Loucy (cell line): ENCODE results near the gene FLACC1.

Experiments used
- H2AFZ ChIP-seq: fragments of 200-600 bp; sonication (generic); 2 replicates; pipeline ENCODE4 v1.6.0; 2016; ENCODE audit warnings: antibody characterized with exemption, mild to moderate bottlenecking, low read length, moderate library complexity
- H3F3A ChIP-seq: fragments of 200-600 bp; 2 replicates; pipeline ENCODE4 v1.6.0; 2016; ENCODE audit warnings: antibody characterized with exemption, low read depth, mild to moderate bottlenecking
- H3K27me3 ChIP-seq: fragments of 200-600 bp; sonication (generic); 2 replicates; pipeline ENCODE4 v1.6.1; 2014; ENCODE audit warnings: low read length, mild to moderate bottlenecking; ENCODE audit not compliant: insufficient read depth, poor library complexity, severe bottlenecking
- H3K36me3 ChIP-seq: fragments of 200-600 bp; sonication (generic); 2 replicates; pipeline ENCODE4 v1.6.1; 2016; ENCODE audit warnings: low read length; ENCODE audit not compliant: insufficient read depth
- H3K4me1 ChIP-seq: fragments of 200-600 bp; sonication (generic); 2 replicates; pipeline ENCODE4 v1.5.1; 2014; ENCODE audit warnings: low read length, mild to moderate bottlenecking; ENCODE audit not compliant: insufficient read depth, poor library complexity, severe bottlenecking
- H3K4me2 ChIP-seq: fragments of 200-600 bp; sonication (generic); 2 replicates; pipeline ENCODE4 v1.6.0; 2014; ENCODE audit warnings: antibody characterized with exemption, low read length, low read depth, mild to moderate bottlenecking; ENCODE audit not compliant: poor library complexity, severe bottlenecking
- H3K4me3 ChIP-seq: fragments of 200-600 bp; sonication (generic); 2 replicates; pipeline ENCODE4 v1.5.1; 2014; ENCODE audit warnings: low read length, mild to moderate bottlenecking, mixed read lengths; ENCODE audit not compliant: poor library complexity, severe bottlenecking
- H3K79me2 ChIP-seq: fragments of 200-600 bp; sonication (generic); 2 replicates; pipeline ENCODE4 v1.6.1; 2014; ENCODE audit warnings: low read length; ENCODE audit not compliant: insufficient read depth
- H3K9ac ChIP-seq: fragments of 200-600 bp; sonication (generic); 2 replicates; pipeline ENCODE4 v1.6.0; 2014; ENCODE audit warnings: mild to moderate bottlenecking, low read depth, low read length, moderate library complexity; ENCODE audit not compliant: poor library complexity, severe bottlenecking
- H3K9me2 ChIP-seq: fragments of 200-600 bp; sonication (generic); replicated peaks from 2 replicates; pipeline ENCODE4 v1.6.1; 2016; ENCODE audit warnings: low read depth, low read length, mixed read lengths
- H3K9me3 ChIP-seq: fragments of 200-600 bp; sonication (generic); 2 replicates; pipeline ENCODE4 v1.6.1; 2014; ENCODE audit warnings: mild to moderate bottlenecking, antibody characterized with exemption, low read length, low read depth; ENCODE audit not compliant: insufficient read depth
- H4K20me1 ChIP-seq: fragments of 200-600 bp; sonication (generic); 2 replicates; pipeline ENCODE4 v1.6.0; 2014; ENCODE audit warnings: antibody characterized with exemption, low read length, mild to moderate bottlenecking; ENCODE audit not compliant: insufficient read depth, poor library complexity, severe bottlenecking
- CTCF ChIP-seq: fragments of 200-600 bp; sonication (generic); conservative IDR thresholded peaks from 2 replicates; pipeline ENCODE4 v1.5.1; 2014; ENCODE audit warnings: mild to moderate bottlenecking, antibody characterized with exemption, low read length
- EZH2phosphoT487 ChIP-seq: fragments of 200-600 bp; IDR thresholded peaks from 2 replicates; pipeline ENCODE4 v1.6.1; 2018; ENCODE audit warnings: antibody characterized with exemption, mild to moderate bottlenecking, moderate library complexity, borderline replicate concordance

Gene FLACC1

GRCh38 chr2:201403880-201404279 lies 46.7 kb upstream of the FLACC1 start:
- Histone ChIP-seq H3K9ac (no peak overlapping the region), H3K36me3 (no peaks in the 10 kb centered on the region; the same call in 1 of the 2 replicates), H3K27me3 (no peaks in the 10 kb centered on the region), H2AFZ (no peak overlapping the region), H3K4me3 (no peak overlapping the region), H3K4me2 (no peak overlapping the region), H4K20me1 (no peaks in the 10 kb centered on the region), H3K4me1 (peaks cover 8% of the 10 kb centered on the region), H3K9me3 (no peaks in the 10 kb centered on the region), H3K79me2 (no peaks in the 10 kb centered on the region), H3F3A (no peaks in the 10 kb centered on the region), H3K9me2 (no peaks in the 10 kb centered on the region)
- TF ChIP-seq CTCF: no peak
- TF ChIP-seq EZH2phosphoT487: no peak

GRCh38 chr2:201402651-201403562 lies 45.8 kb upstream of the FLACC1 start:
- Histone ChIP-seq H3K9ac (no peak overlapping the region), H2AFZ (no peak overlapping the region), H3K4me2 (no peak overlapping the region), H3K27me3 (no peaks in the 10 kb centered on the region), H3K9me2 (no peaks in the 10 kb centered on the region), H3K4me1 (peaks cover 8% of the 10 kb centered on the region), H3K4me3 (no peak overlapping the region), H3K79me2 (no peaks in the 10 kb centered on the region), H4K20me1 (no peaks in the 10 kb centered on the region), H3F3A (no peaks in the 10 kb centered on the region), H3K36me3 (peaks cover 3% of the 10 kb centered on the region; the same call in 1 of the 2 replicates), H3K9me3 (no peaks in the 10 kb centered on the region)
- no peak for TF ChIP-seq EZH2phosphoT487
- TF ChIP-seq CTCF: no peak

- no peaks in the 10 kb centered on the region for H3K27me3 ChIP-seq
- TF ChIP-seq CTCF (no peak), EZH2phosphoT487 (no peak)
- no peaks in the 10 kb centered on the region for H3K9me2 ChIP-seq
- no peaks in the 10 kb centered on the region for H3F3A ChIP-seq
- no peaks in the 10 kb centered on the region for H3K79me2 ChIP-seq
- no peak overlapping the region for H3K9ac ChIP-seq
- no peaks in the 10 kb centered on the region for H4K20me1 ChIP-seq
- no peak overlapping the region for H2AFZ ChIP-seq
- H3K4me1 ChIP-seq: peaks cover 8% of the 10 kb centered on the region
- no peaks in the 10 kb centered on the region for H3K9me3 ChIP-seq
- no peak overlapping the region for H3K4me2 ChIP-seq
- peaks cover 14% of the 10 kb centered on the region; the same call in 1 of the 2 replicates for H3K36me3 ChIP-seq
- no peak overlapping the region for H3K4me3 ChIP-seq
Observed at GRCh38 chr2:201401815-201402214, 44.7 kb upstream of the FLACC1 start.
